ENCODE measurements around the gene ZNF862.

- TF ChIP-seq POLR2A (IDR thresholded peaks at IDR 0.05) (no peak), CTCF (IDR thresholded peaks at IDR 0.05) (no peak), EP300 (IDR thresholded peaks at IDR 0.05) (no peak)
These were observed 24.0 kb downstream of the ZNF862 start for GRCh38 chr7:149862156-149862555.
